H9 (cell line): ENCODE measurements around the gene MAJIN. TPM values are rescaled to one million over a fixed set of nuclear protein-coding genes. Genes with fewer than 3 reads are reported as not detected.

Experiments
- DNase-seq: peaks from one replicate; pipeline ENCODE4 v3.0.0-alpha.2; 2017
- H2AFZ ChIP-seq: one replicate; pipeline ENCODE4 v1.6.1; 2013; ENCODE audit warnings: mild to moderate bottlenecking, low read length, control low read depth, moderate library complexity
- H2AK5ac ChIP-seq: 2 replicates; pipeline ENCODE4 v1.6.1; 2013; ENCODE audit warnings: low read length, control low read depth, mixed read lengths; ENCODE audit not compliant: insufficient read length
- H2BK120ac ChIP-seq: one replicate; pipeline ENCODE4 v1.6.1; 2013; ENCODE audit warnings: low read depth, mild to moderate bottlenecking, low read length, control low read depth, inconsistent platforms; ENCODE audit not compliant: poor library complexity, severe bottlenecking
- H2BK12ac ChIP-seq: 2 replicates; pipeline ENCODE4 v1.6.1; 2013; ENCODE audit warnings: low read length, control low read depth, mixed read lengths, low read depth; ENCODE audit not compliant: insufficient read length
- H2BK15ac ChIP-seq: 2 replicates; pipeline ENCODE4 v1.6.1; 2013; ENCODE audit warnings: low read depth, low read length, control low read depth
- H2BK20ac ChIP-seq: one replicate; pipeline ENCODE4 v1.6.1; 2013; ENCODE audit warnings: low read depth, mild to moderate bottlenecking, low read length, control low read depth, inconsistent platforms; ENCODE audit not compliant: poor library complexity, severe bottlenecking
- H2BK5ac ChIP-seq: 2 replicates; pipeline ENCODE4 v1.6.1; 2013; ENCODE audit warnings: low read length, control low read depth, mixed read lengths; ENCODE audit not compliant: insufficient read length
- H3K14ac ChIP-seq: 2 replicates; pipeline ENCODE4 v1.6.1; 2013; ENCODE audit warnings: low read length, control low read depth; ENCODE audit not compliant: insufficient read depth
- H3K18ac ChIP-seq: 2 replicates; pipeline ENCODE4 v1.6.1; 2013; ENCODE audit warnings: low read depth, mild to moderate bottlenecking, mixed read lengths, low read length, control low read depth; ENCODE audit not compliant: insufficient read length
- H3K23ac ChIP-seq: 2 replicates; pipeline ENCODE4 v1.6.1; 2013; ENCODE audit warnings: low read length, control low read depth, mixed read lengths, low read depth; ENCODE audit not compliant: insufficient read length
- H3K23me2 ChIP-seq: 2 replicates; pipeline ENCODE4 v1.6.1; 2013; ENCODE audit warnings: low read depth, mild to moderate bottlenecking, mixed read lengths, low read length, control low read depth; ENCODE audit not compliant: insufficient read length, poor library complexity, severe bottlenecking
- H3K27ac ChIP-seq: 2 replicates; pipeline ENCODE4 v1.5.1; 2013; ENCODE audit warnings: low read length, control low read depth, mixed read lengths, low read depth; ENCODE audit not compliant: insufficient read length
- H3K27me3 ChIP-seq: 2 replicates; pipeline ENCODE4 v1.6.1; 2013; ENCODE audit warnings: low read length, control low read depth, inconsistent platforms; ENCODE audit not compliant: insufficient read depth
- H3K4ac ChIP-seq: 2 replicates; pipeline ENCODE4 v1.6.1; 2013; ENCODE audit warnings: low read depth, mild to moderate bottlenecking, control low read depth, inconsistent platforms, low read length, moderate library complexity
- H3K4me1 ChIP-seq: 2 replicates; pipeline ENCODE4 v1.6.1; 2013; ENCODE audit warnings: low read length, control low read depth, inconsistent platforms; ENCODE audit not compliant: insufficient read depth
- H3K4me2 ChIP-seq: 2 replicates; pipeline ENCODE4 v1.6.1; 2013; ENCODE audit warnings: low read length, control low read depth, mixed read lengths; ENCODE audit not compliant: insufficient read length, insufficient read depth
- H3K56ac ChIP-seq: 2 replicates; pipeline ENCODE4 v1.6.1; 2013; ENCODE audit warnings: low read depth, mild to moderate bottlenecking, mixed read lengths, low read length, control low read depth; ENCODE audit not compliant: insufficient read length
- H3K79me1 ChIP-seq: 2 replicates; pipeline ENCODE4 v1.6.1; 2013; ENCODE audit warnings: low read depth, mild to moderate bottlenecking, moderate library complexity, low read length, control low read depth, inconsistent platforms; ENCODE audit not compliant: insufficient read depth, poor library complexity, severe bottlenecking
- H3K79me2 ChIP-seq: 2 replicates; pipeline ENCODE4 v1.6.1; 2013; ENCODE audit warnings: low read length, control low read depth, inconsistent platforms; ENCODE audit not compliant: insufficient read depth
- H3K9ac ChIP-seq: 2 replicates; pipeline ENCODE4 v1.6.1; 2013; ENCODE audit warnings: low read length, control low read depth, mixed read lengths; ENCODE audit not compliant: insufficient read length; ENCODE audit errors: extremely low read depth
- H3K9me3 ChIP-seq: one replicate; pipeline ENCODE4 v1.6.1; 2013; ENCODE audit warnings: low read depth, low read length, inconsistent platforms; ENCODE audit not compliant: control insufficient read depth
- H3T11ph ChIP-seq: one replicate; pipeline ENCODE4 v1.6.1; 2013; ENCODE audit warnings: mild to moderate bottlenecking, low read length, control low read depth, inconsistent platforms
- H4K20me1 ChIP-seq: one replicate; pipeline ENCODE4 v1.6.1; 2013; ENCODE audit not compliant: control insufficient read depth, insufficient read length, insufficient read depth
- H4K5ac ChIP-seq: 2 replicates; pipeline ENCODE4 v1.6.1; 2013; ENCODE audit warnings: low read depth, mild to moderate bottlenecking, mixed read lengths, low read length, control low read depth; ENCODE audit not compliant: insufficient read length
- H4K8ac ChIP-seq: replicated peaks from 2 replicates; pipeline ENCODE4 v1.6.1; 2013; ENCODE audit warnings: low read length, control low read depth, mixed read lengths, low read depth; ENCODE audit not compliant: insufficient read length
- H4K91ac ChIP-seq: 2 replicates; pipeline ENCODE4 v1.6.1; 2013; ENCODE audit warnings: low read depth, mild to moderate bottlenecking, moderate library complexity, mixed read lengths, low read length, control low read depth; ENCODE audit not compliant: insufficient read length
- H3K27ac Mint-ChIP-seq, 3 experiments: 2 replicates in 2 of 3; 3 replicates in 1 of 3; pipeline ENCODE4 v1.8.0; 2020 to 2021; ENCODE audit warnings: mixed read lengths in 3 of 3, mild to moderate bottlenecking in 1 of 3, moderate library complexity in 1 of 3
- H3K27me3 Mint-ChIP-seq: 2 replicates; pipeline ENCODE4 v1.8.0; 2021; ENCODE audit warnings: low read depth, mild to moderate bottlenecking, moderate library complexity, mixed read lengths
- H3K36me3 Mint-ChIP-seq, 3 experiments: 2 replicates in 2 of 3; 3 replicates in 1 of 3; pipeline ENCODE4 v1.8.0; 2020 to 2021; ENCODE audit warnings: low read depth in 3 of 3, mixed read lengths in 3 of 3; ENCODE audit not compliant: insufficient read depth in 1 of 3
- H3K4me1 Mint-ChIP-seq, 2 experiments: 2 replicates each; pipeline ENCODE4 v1.8.0; 2020; ENCODE audit warnings: mixed read lengths in 2 of 2
- H3K4me3 Mint-ChIP-seq, 2 experiments: 2 replicates in 1 of 2; 3 replicates in 1 of 2; pipeline ENCODE4 v1.8.0; 2020 to 2021; ENCODE audit warnings: mild to moderate bottlenecking in 2 of 2, mixed read lengths in 2 of 2, moderate library complexity in 1 of 2
- H3K9me3 Mint-ChIP-seq, 2 experiments: 2 replicates in 1 of 2; 3 replicates in 1 of 2; pipeline ENCODE4 v1.8.0; 2020; ENCODE audit warnings: mild to moderate bottlenecking in 2 of 2, mixed read lengths in 2 of 2, moderate library complexity in 1 of 2
- CTCF ChIP-seq: fragments of 200-600 bp; sonication (generic); conservative IDR thresholded peaks from 3 replicates; pipeline ENCODE4 v1.8.0; 2021; ENCODE audit warnings: antibody characterized with exemption, mild to moderate bottlenecking
- WGBS: extraction: QIAGEN DNeasy Blood & Tissue Kit; methylation state at CpG from one replicate; pipeline ENCODE4 v1.1.7; 2013; ENCODE audit warnings: missing lambda C conversion rate, low lambda C conversion rate, mixed read lengths; ENCODE audit not compliant: insufficient read length; ENCODE audit errors: extremely low coverage; 5-methylcytosine and 5-hydroxymethylcytosine counted together
- total RNA-seq: library from RNA; stranded (reverse); gene quantifications from 2 replicates; pipeline ENCODE4 v1.2.1, GENCODE V29; 2021

The MAJIN gene
- total RNA-seq, 1 experiment from 2014 or later, result not detected

DNA sequence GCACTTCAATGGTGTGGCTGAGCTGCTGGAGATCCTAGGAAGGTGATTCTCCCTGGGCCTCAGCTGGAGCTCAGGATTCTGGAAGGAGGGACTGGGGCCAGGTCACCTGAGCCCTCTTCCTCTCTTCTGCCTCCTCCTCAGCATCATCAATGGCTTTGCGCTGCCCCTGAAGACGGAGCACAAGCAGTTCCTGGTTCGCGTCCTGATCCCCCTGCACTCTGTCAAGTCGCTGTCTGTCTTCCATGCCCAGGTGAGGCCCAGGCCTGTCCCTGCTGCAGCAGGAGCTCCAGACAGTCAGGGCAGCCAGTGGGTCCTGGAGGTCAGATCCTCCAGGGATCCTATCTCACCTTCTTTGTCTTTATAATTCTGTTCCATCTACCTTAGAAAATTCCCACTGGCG, 41.6 kb downstream of the MAJIN start:
- Mint-ChIP-seq H3K27ac (no peak overlapping the region), H3K27me3 (peaks cover 2% of the 10 kb centered on the region), H3K4me1 (peaks cover 7 to 25% of the 10 kb centered on the region in 2 experiments), H3K36me3 (peaks cover 0 to 4% (median 0%) of the 10 kb centered on the region in 3 experiments; a peak in 2 of 7 replicates), H3K4me3 (no peak overlapping the region), H3K9me3 (no peaks in the 10 kb centered on the region)
- Histone ChIP-seq H3K4me2 (no peak overlapping the region), H3K79me1 (no peaks in the 10 kb centered on the region), H4K91ac (no peak overlapping the region), H2AFZ (no peak overlapping the region), H3K9ac (no peak overlapping the region), H3K27ac (no peak overlapping the region), H3K23ac (no peak overlapping the region), H2BK12ac (no peak overlapping the region), H4K5ac (no peak overlapping the region), H3K56ac (no peak overlapping the region), H2AK5ac (no peak overlapping the region), H4K20me1 (no peaks in the 10 kb centered on the region), H3K9me3 (no peaks in the 10 kb centered on the region), H3T11ph (no peak overlapping the region), H4K8ac (no peak overlapping the region), H3K4ac (no peak overlapping the region), H3K14ac (no peak overlapping the region), H3K4me1 (peaks cover 1% of the 10 kb centered on the region; the same call in 1 of the 2 replicates), H2BK5ac (no peak overlapping the region), H2BK15ac (no peak overlapping the region), H3K23me2 (no peaks in the 10 kb centered on the region), H2BK120ac (no peak overlapping the region), H3K18ac (no peak overlapping the region), H3K79me2 (no peaks in the 10 kb centered on the region), H3K27me3 (no peaks in the 10 kb centered on the region), H2BK20ac (no peak overlapping the region)
- TF ChIP-seq CTCF, result no peak
- no peak for DNase-seq
- no CpG with 5 or more reads among the region's 6 CpGs for WGBS
